ENCODE results near the gene METAP1. TPM values are rescaled to one million over a fixed set of nuclear protein-coding genes. Genes with fewer than 3 reads are reported as not detected.

Gene METAP1
- total and polyA plus RNA-seq, 2 donors (not counting 1 experiment from before 2014, with no cell fraction given), result 20.4 to 40.0 TPM

DNA sequence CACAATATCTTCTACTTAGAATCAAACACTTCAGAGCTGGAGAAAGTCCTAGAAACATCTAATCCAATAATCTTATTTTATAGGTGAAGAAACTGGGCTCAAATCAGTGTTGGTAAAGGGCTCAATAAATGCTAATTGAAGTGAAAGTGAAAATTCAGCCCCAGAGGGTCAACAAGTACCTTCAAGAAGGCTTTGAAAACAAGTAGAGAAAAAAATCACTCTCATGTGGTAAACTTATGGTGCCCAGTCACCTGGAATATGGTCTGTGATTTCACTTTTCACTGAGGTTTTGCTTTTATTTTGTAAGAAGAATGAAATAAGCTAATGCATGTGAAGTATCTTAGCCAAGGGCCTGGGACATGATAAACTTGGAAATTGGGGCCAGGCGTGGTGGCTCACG, 37.5 kb upstream of the METAP1 start:
- Histone ChIP-seq H4K20me1 (ENCODE audit: control insufficient read depth, insufficient read depth, low read length, poor library complexity, severe bottlenecking) (no peaks in the 10 kb centered on the region), H3K79me2 (ENCODE audit: control insufficient read depth, insufficient read depth, low read length) (no peaks in the 10 kb centered on the region), H2AFZ (ENCODE audit: insufficient read depth, low read depth, low read length, poor library complexity, severe bottlenecking) (no peak overlapping the region), H3K4me2 (replicated peaks; ENCODE audit: low read depth, low read length, poor library complexity, severe bottlenecking) (no peak overlapping the region), H3K9me3 (ENCODE audit: control extremely low read depth in 1 of 3, control insufficient read depth in 2 of 3, insufficient read depth in 1 of 3, low read length in 2 of 3) (no peaks in the 10 kb centered on the region), H3K4me3 (ENCODE audit: control extremely low read depth in 1 of 5, extremely low read depth in 1 of 5, insufficient read depth in 1 of 5, low read depth in 2 of 5, low read length in 4 of 5) (no peak overlapping the region), H3K9ac (ENCODE audit: low read length) (no peak overlapping the region), H3K27me3 (replicated peaks in 1 of 4; ENCODE audit: control extremely low read depth in 1 of 4, control insufficient read depth in 3 of 4, insufficient read depth in 4 of 4, low read length in 3 of 4) (no peaks in the 10 kb centered on the region), H3K4me1 (ENCODE audit: control insufficient read depth in 2 of 2, insufficient read depth in 2 of 2, low read length in 2 of 2) (no peaks in the 10 kb centered on the region), H3K27ac (ENCODE audit: low read length in 2 of 2) (no peak overlapping the region), H3K36me3 (replicated peaks in 1 of 2; ENCODE audit: control extremely low read depth in 1 of 2, control insufficient read depth in 1 of 2, extremely low read depth in 1 of 2, insufficient read depth in 2 of 2, low read length in 1 of 2) (no peaks in the 10 kb centered on the region)
- CTCF ChIA-PET, result no interaction called here
- no peak for DNase-seq
- Mint-ChIP-seq H3K27me3 (peaks cover 9% of the 10 kb centered on the region), H3K27ac (no peak overlapping the region), H3K4me1 (no peaks in the 10 kb centered on the region), H3K9me3 (ENCODE audit: insufficient read depth) (no peaks in the 10 kb centered on the region), H3K4me3 (no peak overlapping the region)
- intact Hi-C loops (cut with micrococcal nuclease), result no loop called here
- WGBS (ENCODE audit: insufficient coverage), result 100% methylated on average over 2 of the region's 2 CpGs
- POLR2A ChIA-PET, result no interaction called here
- TF ChIP-seq EZH2 (IDR thresholded peaks at IDR 0.05; ENCODE audit: borderline replicate concordance, insufficient read depth, low read depth, low read length, poor library complexity, severe bottlenecking), result no peak
- TF ChIP-seq, protein P1, sequence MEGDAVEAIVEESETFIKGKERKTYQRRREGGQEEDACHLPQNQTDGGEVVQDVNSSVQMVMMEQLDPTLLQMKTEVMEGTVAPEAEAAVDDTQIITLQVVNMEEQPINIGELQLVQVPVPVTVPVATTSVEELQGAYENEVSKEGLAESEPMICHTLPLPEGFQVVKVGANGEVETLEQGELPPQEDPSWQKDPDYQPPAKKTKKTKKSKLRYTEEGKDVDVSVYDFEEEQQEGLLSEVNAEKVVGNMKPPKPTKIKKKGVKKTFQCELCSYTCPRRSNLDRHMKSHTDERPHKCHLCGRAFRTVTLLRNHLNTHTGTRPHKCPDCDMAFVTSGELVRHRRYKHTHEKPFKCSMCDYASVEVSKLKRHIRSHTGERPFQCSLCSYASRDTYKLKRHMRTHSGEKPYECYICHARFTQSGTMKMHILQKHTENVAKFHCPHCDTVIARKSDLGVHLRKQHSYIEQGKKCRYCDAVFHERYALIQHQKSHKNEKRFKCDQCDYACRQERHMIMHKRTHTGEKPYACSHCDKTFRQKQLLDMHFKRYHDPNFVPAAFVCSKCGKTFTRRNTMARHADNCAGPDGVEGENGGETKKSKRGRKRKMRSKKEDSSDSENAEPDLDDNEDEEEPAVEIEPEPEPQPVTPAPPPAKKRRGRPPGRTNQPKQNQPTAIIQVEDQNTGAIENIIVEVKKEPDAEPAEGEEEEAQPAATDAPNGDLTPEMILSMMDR (IDR thresholded peaks at IDR 0.05), result no peak
- ATAC-seq (ENCODE audit: low read depth), result no peak

DNA sequence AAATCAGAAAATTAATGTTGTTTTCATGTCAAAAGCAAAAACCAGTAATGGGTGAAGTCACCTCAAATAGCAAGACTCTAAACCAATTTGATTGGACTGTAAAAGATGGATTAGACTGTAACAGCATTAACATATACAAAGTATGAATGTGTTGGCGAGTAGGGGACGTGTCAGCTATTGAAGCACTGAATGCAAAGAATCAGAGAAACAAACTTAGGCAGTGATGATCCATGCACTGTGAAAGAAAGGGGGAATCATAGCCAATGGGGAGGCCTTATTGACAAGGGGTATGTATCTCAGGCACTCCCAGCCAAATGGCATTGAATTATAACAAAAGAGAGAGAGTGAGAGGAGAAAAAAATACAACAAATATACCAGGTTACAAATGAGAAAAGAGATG, 36.1 kb upstream of the METAP1 start:
- H3K4me3 Mint-ChIP-seq, result no peak overlapping the region
- CTCF ChIA-PET, result no interaction called here
- H3K9me3 Mint-ChIP-seq (ENCODE audit: insufficient read depth), result no peaks in the 10 kb centered on the region
- no peaks in the 10 kb centered on the region for H4K20me1 ChIP-seq (ENCODE audit: control insufficient read depth, insufficient read depth, low read length, poor library complexity, severe bottlenecking)
- no peak overlapping the region for H3K27ac Mint-ChIP-seq
- no peaks in the 10 kb centered on the region for H3K4me1 ChIP-seq (ENCODE audit: control insufficient read depth in 2 of 2, insufficient read depth in 2 of 2, low read length in 2 of 2)
- 93% methylated on average over 2 of the region's 2 CpGs for WGBS (ENCODE audit: insufficient coverage)
- H3K4me2 ChIP-seq (replicated peaks; ENCODE audit: low read depth, low read length, poor library complexity, severe bottlenecking), result no peak overlapping the region
- no peaks in the 10 kb centered on the region for H3K4me1 Mint-ChIP-seq
- no peaks in the 10 kb centered on the region for H3K36me3 ChIP-seq (replicated peaks in 1 of 2; ENCODE audit: control extremely low read depth in 1 of 2, control insufficient read depth in 1 of 2, extremely low read depth in 1 of 2, insufficient read depth in 2 of 2, low read length in 1 of 2)
- TF ChIP-seq EZH2 (IDR thresholded peaks at IDR 0.05; ENCODE audit: borderline replicate concordance, insufficient read depth, low read depth, low read length, poor library complexity, severe bottlenecking), result no peak
- TF ChIP-seq, protein P1 (IDR thresholded peaks at IDR 0.05), result no peak
- H3K9ac ChIP-seq (ENCODE audit: low read length), result no peak overlapping the region
- no peaks in the 10 kb centered on the region for H3K79me2 ChIP-seq (ENCODE audit: control insufficient read depth, insufficient read depth, low read length)
- intact Hi-C loops (cut with micrococcal nuclease), result no loop called here
- no peak for ATAC-seq (ENCODE audit: low read depth)
- no peak overlapping the region for H3K27ac ChIP-seq (ENCODE audit: low read length in 2 of 2)
- DNase-seq, result no peak
- POLR2A ChIA-PET, result no interaction called here
- H3K27me3 ChIP-seq (replicated peaks in 1 of 4; ENCODE audit: control extremely low read depth in 1 of 4, control insufficient read depth in 3 of 4, insufficient read depth in 4 of 4, low read length in 3 of 4), result no peaks in the 10 kb centered on the region
- no peak overlapping the region for H3K4me3 ChIP-seq (ENCODE audit: control extremely low read depth in 1 of 5, extremely low read depth in 1 of 5, insufficient read depth in 1 of 5, low read depth in 2 of 5, low read length in 4 of 5)
- H3K27me3 Mint-ChIP-seq, result peaks cover 9% of the 10 kb centered on the region
- no peaks in the 10 kb centered on the region for H3K9me3 ChIP-seq (ENCODE audit: control extremely low read depth in 1 of 3, control insufficient read depth in 2 of 3, insufficient read depth in 1 of 3, low read length in 2 of 3)
- no peak overlapping the region for H2AFZ ChIP-seq (ENCODE audit: insufficient read depth, low read depth, low read length, poor library complexity, severe bottlenecking)

Measured in B cell (primary cell).